ENCODE data around the gene BCAS3.
A peak's percentile ranks its signal among the peaks of the same experiment; 100 is the strongest.
"Not testable (repeated sequence)": the region's sequence is repeated elsewhere in the genome, so short reads cannot be mapped to it uniquely, and the experiment has no call there.

Gene BCAS3

GRCh38 chr17:61345061-61345460, 667.4 kb downstream of the BCAS3 start:
- no peak for DNase-seq
- TF ChIP-seq POLR2A (IDR thresholded peaks at IDR 0.05; ENCODE audit: low read length) (no peak), GATA1 (IDR thresholded peaks at IDR 0.05; ENCODE audit: low read depth, low read length) (no peak)

DNA sequence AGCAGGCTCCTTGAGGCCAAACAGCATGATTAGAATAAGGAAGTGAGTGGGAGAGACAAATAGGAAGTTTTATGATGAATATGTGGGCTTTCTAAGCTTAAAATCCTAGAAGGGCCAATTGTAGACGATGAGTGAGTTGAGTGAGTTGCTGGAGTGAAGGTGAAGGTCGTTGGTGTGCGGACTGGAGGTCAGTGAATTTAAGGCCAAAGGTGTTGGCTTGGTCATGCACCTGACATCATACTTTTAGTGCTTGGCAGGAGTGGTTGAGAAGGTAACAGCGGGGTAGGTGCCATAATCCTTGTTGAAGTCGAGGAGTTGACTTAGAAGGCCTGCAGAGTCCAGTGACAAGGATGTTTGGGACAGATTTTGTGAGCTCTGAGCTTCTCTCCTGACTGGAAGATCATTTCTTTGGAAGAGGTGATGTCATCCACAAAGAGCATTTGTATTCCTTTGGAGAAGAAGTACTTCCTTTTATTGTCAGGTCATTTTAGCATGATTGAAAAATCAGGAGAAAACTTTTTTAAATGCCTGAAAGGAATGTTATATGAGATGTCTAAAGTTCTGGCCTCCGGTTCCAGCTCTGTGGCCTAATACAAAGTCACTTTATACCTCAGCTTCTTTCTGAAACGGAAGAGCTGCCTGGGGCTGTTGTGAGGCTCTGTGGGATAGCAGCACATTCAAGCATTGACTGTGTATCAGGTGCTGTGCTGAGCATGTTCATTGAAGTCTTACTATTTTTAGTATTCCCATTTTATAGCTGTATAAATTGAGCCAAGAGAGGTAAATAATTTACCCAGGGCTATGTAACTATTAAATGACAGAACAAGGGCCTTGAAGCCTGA, 668.4 kb downstream of the BCAS3 start:
- DNase-seq, result no peak
- TF ChIP-seq POLR2A (IDR thresholded peaks at IDR 0.05; ENCODE audit: low read length) (no peak), GATA1 (IDR thresholded peaks at IDR 0.05; ENCODE audit: low read depth, low read length) (no peak)

DNA sequence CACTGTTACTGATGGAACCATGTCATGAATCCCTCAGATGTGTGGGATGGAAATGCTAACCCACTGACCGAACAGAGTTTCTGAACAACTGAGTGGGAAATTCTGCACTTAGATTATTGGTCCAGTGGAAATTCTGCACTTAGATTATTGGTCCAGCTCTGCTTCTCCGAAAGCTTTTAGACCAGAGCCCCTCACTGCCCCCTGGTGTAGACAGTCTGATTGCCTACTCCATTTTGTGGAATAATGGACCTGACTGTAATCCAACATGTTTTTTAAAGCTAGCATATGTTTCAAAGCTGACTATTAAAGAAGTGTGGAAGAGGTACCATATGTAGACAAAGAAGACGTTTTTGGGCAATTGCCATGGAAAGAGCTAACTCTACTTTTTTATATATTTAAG, 671.7 kb downstream of the BCAS3 start:
- TF ChIP-seq POLR2A (IDR thresholded peaks at IDR 0.05; ENCODE audit: low read length), result no peak
- no peak for TF ChIP-seq GATA1 (IDR thresholded peaks at IDR 0.05; ENCODE audit: low read depth, low read length)
- DNase-seq, result peak in 1 of 2 experiments; percentile 22

DNA sequence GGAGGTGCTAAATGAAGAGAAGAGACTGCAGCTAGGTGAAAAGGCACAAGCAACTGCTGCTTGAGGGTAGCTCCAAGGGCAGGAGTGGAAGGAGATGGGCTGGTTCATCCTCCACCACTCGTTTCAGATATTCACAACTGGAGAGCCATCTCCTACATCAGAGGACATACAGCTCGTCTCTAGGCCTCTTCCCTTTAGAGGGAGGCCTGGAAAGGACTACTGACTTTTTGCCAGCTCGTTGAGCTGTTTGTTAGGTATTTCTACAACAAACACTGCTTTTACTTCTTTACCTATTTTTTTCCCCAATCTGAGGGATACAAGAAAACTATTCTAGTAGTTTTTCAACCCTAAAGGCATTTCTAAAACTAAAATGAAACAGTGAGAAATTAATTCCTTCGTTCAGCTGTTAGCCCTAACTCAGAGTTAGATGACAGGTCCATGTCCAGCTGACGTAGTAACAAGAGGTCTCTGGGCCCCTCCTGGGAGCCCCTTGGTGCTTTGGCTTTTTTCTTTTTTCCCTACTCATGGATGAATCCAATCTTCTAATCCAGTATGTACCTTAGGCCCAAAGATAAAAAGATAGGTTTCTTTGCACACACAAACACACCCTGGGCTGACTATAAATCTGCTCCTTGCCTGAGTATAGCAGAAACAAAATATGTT, 674.2 kb downstream of the BCAS3 start:
- no peak for DNase-seq
- TF ChIP-seq POLR2A (IDR thresholded peaks at IDR 0.05; ENCODE audit: low read length), result no peak
- TF ChIP-seq GATA1 (IDR thresholded peaks at IDR 0.05; ENCODE audit: low read depth, low read length), result no peak

GRCh38 chr17:61352408-61352770, 674.7 kb downstream of the BCAS3 start:
- no peak for DNase-seq
- no peak for TF ChIP-seq POLR2A (IDR thresholded peaks at IDR 0.05; ENCODE audit: low read length)
- no peak for TF ChIP-seq GATA1 (IDR thresholded peaks at IDR 0.05; ENCODE audit: low read depth, low read length)

DNA sequence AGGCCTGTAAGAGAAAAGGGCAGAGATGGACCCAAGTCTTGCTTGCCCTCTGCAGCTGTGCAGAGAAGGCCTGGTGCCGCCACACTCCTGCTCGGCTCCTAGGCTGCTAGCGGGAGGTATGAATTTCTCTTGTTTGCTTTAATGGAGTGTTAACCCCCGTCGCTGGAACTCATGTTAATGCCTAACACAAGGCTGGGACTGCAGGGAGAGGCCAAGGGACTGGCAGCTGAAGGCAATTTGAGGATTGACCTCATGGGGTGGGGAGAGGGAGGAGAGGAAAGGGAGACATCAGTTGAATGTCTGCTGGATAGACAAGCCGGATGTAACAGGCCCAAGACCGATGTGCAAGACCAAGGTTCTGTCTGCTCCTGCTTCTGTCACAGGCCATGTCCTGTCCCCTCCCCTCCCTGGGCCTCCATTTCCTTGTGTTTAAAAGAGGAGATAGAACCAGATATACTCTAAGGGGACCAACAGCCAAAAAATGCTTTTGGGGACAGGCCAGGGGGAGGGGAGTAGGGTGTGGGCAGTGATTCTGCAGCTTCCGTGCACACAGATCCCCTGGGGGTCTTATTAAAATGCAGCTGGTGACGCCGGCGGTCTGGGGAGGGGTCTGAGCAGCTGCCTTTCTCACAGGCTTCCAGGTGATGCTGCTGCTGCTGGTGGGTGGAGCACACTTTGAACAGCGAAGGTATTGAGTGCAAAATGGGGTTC, 675.3 kb downstream of the BCAS3 start:
- DNase-seq, result no peak
- TF ChIP-seq POLR2A (IDR thresholded peaks at IDR 0.05; ENCODE audit: low read length) (no peak), GATA1 (IDR thresholded peaks at IDR 0.05; ENCODE audit: low read depth, low read length) (no peak)

GRCh38 chr17:61353615-61354014, 676.0 kb downstream of the BCAS3 start:
- no peak for DNase-seq
- TF ChIP-seq GATA1 (IDR thresholded peaks at IDR 0.05; ENCODE audit: low read depth, low read length) (no peak), POLR2A (IDR thresholded peaks at IDR 0.05; ENCODE audit: low read length) (no peak)

DNA sequence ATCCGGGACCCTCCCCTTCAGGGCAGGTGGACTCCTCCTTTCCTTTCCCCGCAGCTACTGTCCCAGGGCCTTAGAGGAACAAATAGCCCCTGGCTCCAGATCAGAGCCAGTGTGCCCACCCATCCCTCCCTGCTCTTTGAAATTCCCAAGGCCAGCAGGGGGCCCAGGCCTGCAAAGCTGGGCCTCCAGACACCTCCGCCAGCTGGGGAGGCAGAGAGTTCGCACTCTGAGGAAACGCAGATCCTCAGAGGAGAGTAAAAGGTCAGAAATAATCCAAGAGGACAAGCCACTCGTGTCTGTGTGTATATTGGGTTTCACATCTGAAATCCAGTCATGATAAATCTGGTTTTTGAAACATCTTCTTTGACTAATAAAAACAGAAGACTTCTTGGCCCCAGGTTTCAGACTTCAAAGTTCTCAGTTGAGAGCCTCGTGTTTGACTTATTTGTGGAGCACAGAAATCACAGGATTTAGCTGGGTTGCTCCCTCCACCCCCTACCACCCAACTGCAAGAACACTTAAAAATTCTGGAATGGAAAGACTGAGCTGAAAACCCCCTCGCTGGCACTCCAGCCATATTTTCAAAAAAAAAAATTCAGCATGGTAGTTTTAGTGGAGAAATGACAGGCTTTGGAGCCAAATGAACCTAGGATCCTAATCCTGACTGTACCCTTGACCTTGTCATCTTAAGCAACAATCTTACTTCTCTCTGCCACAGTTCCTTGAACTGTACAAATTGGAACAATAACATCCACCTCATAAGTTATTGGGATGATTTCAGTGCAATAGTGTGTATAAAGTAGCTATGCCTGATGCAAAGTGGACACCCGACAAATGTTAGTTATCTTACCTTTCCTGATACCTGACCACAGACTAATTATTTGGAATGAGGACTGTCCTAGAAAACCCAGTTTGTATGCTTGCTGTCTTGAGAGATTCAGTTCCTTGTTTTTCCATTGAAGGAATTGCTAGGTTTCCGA, 677.5 kb downstream of the BCAS3 start:
- TF ChIP-seq POLR2A (IDR thresholded peaks at IDR 0.05; ENCODE audit: low read length), result no peak
- no peak for TF ChIP-seq GATA1 (IDR thresholded peaks at IDR 0.05; ENCODE audit: low read depth, low read length)
- DNase-seq, result no peak

DNA sequence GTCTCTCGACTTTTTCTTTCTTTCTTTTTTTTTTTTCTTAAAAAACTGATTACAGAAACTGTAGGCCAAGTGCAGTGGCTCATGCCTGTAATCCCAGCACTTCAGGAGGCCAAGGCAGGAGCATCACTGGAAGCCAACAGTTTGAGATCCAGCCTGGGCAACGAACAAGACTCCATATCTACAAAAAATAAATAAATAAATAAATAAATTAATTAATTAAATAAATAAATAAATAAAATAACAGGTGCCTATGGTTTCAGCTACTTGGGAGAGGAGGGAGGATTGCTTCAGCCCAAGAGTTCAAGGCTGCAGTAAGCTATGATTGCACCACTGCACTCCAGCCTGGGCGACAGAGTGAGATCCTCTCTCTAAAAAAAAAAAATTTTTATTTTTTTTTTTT, 679.4 kb downstream of the BCAS3 start:
- DNase-seq, result not testable (repeated sequence)

DNA sequence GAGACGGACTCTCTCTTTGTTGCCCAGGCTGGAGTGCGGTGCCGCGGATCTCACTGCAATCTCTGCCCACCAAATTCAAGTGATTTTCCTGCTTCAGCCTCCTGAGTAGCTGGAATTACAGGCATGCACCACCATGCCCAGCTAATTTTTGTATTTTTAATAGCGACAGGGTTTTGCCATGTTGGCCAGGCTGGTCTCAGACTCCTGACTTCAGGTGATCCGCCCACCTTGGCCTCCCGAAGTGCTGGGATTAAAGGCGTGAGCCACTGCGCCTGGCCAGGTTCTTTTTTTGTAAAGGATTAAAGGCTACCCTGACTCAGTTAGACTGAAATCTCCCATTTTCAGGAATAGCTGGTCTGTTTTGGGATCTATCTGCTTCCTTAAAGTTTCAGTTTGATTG, 681.9 kb downstream of the BCAS3 start:
- DNase-seq, result not testable (repeated sequence)

GRCh38 chr17:61360318-61360943, 682.8 kb downstream of the BCAS3 start:
- no peak for TF ChIP-seq GATA1 (IDR thresholded peaks at IDR 0.05; ENCODE audit: low read depth, low read length)
- no peak for TF ChIP-seq POLR2A (IDR thresholded peaks at IDR 0.05; ENCODE audit: low read length)
- DNase-seq, result no peak

DNA sequence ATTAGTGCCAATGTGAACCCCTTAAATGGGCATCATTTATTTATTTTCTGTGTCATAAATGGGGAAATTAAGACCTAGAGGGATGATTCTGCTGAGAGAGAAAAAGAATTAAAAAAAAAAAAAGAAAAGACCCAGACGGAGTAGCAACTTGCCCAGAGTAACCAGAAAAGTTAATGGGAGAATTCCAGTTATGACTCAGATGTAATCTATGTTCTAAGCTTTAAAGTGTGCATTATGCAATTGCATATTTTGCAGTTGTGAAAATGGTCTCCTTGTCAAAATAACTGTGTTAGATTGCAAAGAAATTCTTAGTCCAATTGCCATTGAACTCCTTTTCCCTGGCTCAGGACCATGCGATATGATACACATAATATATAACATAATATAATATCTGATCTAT, 683.4 kb downstream of the BCAS3 start:
- DNase-seq, result no peak
- TF ChIP-seq GATA1 (IDR thresholded peaks at IDR 0.05; ENCODE audit: low read depth, low read length) (no peak), POLR2A (IDR thresholded peaks at IDR 0.05; ENCODE audit: low read length) (no peak)

DNA sequence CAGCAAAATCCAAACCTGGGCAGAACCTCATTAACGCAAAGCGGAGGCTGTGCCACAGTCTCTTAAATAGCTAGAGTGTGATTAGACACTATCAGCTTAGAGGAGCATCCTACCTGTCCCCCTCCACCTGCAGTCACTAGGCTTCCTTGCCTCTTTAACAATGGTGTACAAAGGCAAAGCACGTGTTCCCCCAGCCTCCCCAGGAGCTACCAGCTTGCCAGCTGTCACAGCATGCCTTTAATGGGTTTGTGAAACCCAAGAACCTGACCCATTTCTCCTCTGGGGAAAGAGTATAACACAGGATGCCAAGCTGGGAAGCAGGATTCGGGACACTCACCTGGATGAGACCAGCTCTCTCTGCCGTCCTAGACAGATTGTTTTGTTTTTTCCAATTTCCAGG, 684.7 kb downstream of the BCAS3 start:
- no peak for DNase-seq
- TF ChIP-seq POLR2A (IDR thresholded peaks at IDR 0.05; ENCODE audit: low read length) (no peak), GATA1 (IDR thresholded peaks at IDR 0.05; ENCODE audit: low read depth, low read length) (no peak)

Data from erythroblast (primary cell).